Renal pelvis (tissue), 12 donors: ENCODE data around the gene UGDH. TPM values are rescaled to one million over a fixed set of nuclear protein-coding genes. Genes with fewer than 3 reads are reported as not detected.
"Not testable (repeated sequence)": the region's sequence is repeated elsewhere in the genome, so short reads cannot be mapped to it uniquely, and the experiment has no call there.

Experiments used
- DNase-seq: peaks from one replicate; pipeline ENCODE4 v3.0.0-alpha.2; 2013
- long read RNA-seq, 16 experiments: transcript quantifications; one replicate each; lab custom pipeline, GENCODE V29; 2026
- polyA plus RNA-seq, 3 donors: library from polyadenylated mRNA; unstranded; fragments of 120-200 nt; gene quantifications; one replicate each; pipeline ENCODE4 v1.2.1, GENCODE V29; 2013; ENCODE audit not compliant: insufficient read length in 3 of 3

The UGDH gene
- 100 to 1,000 TPM in 2 of 3 donors, 10 to 100 TPM in 1; 92.9 to 117 (median 109) TPM for polyA plus RNA-seq
- long read RNA-seq, donor 1, transcript UGDH-201 (12 exons, 3,216 nt), result major isoform, 11 of 11 reads
- long read RNA-seq, donor 1, partial matches to known transcripts, result 0 of 11 reads
- long read RNA-seq, donor 1, other reads (novel, unspliced or antisense), result 0 of 11 reads
- long read RNA-seq, donor 2, transcript UGDH-201 (12 exons, 3,216 nt), result major isoform, 19 of 19 reads
- long read RNA-seq, donor 2, partial matches to known transcripts, result 0 of 19 reads
- long read RNA-seq, donor 2, other reads (novel, unspliced or antisense), result 0 of 19 reads
- long read RNA-seq, donor 3, transcript UGDH-201 (12 exons, 3,216 nt), result major isoform, 12 of 12 reads
- long read RNA-seq, donor 3, partial matches to known transcripts, result 0 of 12 reads
- long read RNA-seq, donor 3, other reads (novel, unspliced or antisense), result 0 of 12 reads
- long read RNA-seq, donor 4, partial matches to known transcripts, result 0 of 4 reads
- long read RNA-seq, donor 4, other reads (novel, unspliced or antisense), result 0 of 4 reads
- long read RNA-seq, donor 5, transcript UGDH-201 (12 exons, 3,216 nt), result major isoform, 7 of 15 reads
- long read RNA-seq, donor 5, partial matches to known transcripts, result 8 of 15 reads
- long read RNA-seq, donor 5, other reads (novel, unspliced or antisense), result 0 of 15 reads
- long read RNA-seq, donor 6, transcript UGDH-201 (12 exons, 3,216 nt), result major isoform, 24 of 104 reads
- long read RNA-seq, donor 6, partial matches to known transcripts, result 80 of 104 reads
- long read RNA-seq, donor 6, other reads (novel, unspliced or antisense), result 0 of 104 reads
- long read RNA-seq, donor 7, transcript UGDH-201 (12 exons, 3,216 nt), result major isoform, 19 of 26 reads
- long read RNA-seq, donor 7, partial matches to known transcripts, result 7 of 26 reads
- long read RNA-seq, donor 7, other reads (novel, unspliced or antisense), result 0 of 26 reads
- long read RNA-seq, donor 8, transcript UGDH-201 (12 exons, 3,216 nt), result major isoform, 6 of 35 reads
- long read RNA-seq, donor 8, partial matches to known transcripts, result 29 of 35 reads
- long read RNA-seq, donor 8, other reads (novel, unspliced or antisense), result 0 of 35 reads
- long read RNA-seq, donor 9, transcript UGDH-201 (12 exons, 3,216 nt), result major isoform, 17 of 36 reads
- long read RNA-seq, donor 9, partial matches to known transcripts, result 5 of 36 reads
- long read RNA-seq, donor 9, other reads (novel, unspliced or antisense), result 14 of 36 reads
- long read RNA-seq, donor 10, transcript UGDH-201 (12 exons, 3,216 nt), result major isoform, 5 of 11 reads
- long read RNA-seq, donor 10, partial matches to known transcripts, result 6 of 11 reads
- long read RNA-seq, donor 10, other reads (novel, unspliced or antisense), result 0 of 11 reads
- long read RNA-seq, donor 11, transcript UGDH-201 (12 exons, 3,216 nt), result major isoform, 10 of 11 reads
- long read RNA-seq, donor 11, partial matches to known transcripts, result 0 of 11 reads
- long read RNA-seq, donor 11, other reads (novel, unspliced or antisense), result 0 of 11 reads
- long read RNA-seq, donor 12, transcript UGDH-201 (12 exons, 3,216 nt), result major isoform, 13 of 87 reads
- long read RNA-seq, donor 12, partial matches to known transcripts, result 71 of 87 reads
- long read RNA-seq, donor 12, other reads (novel, unspliced or antisense), result 0 of 87 reads
- long read RNA-seq, donor 13, partial matches to known transcripts, result 6 of 9 reads
- long read RNA-seq, donor 13, other reads (novel, unspliced or antisense), result 0 of 9 reads
- long read RNA-seq, donor 14, transcript UGDH-201 (12 exons, 3,216 nt), result major isoform, 13 of 61 reads
- long read RNA-seq, donor 14, partial matches to known transcripts, result 47 of 61 reads
- long read RNA-seq, donor 14, other reads (novel, unspliced or antisense), result 0 of 61 reads
- long read RNA-seq, donor 15, transcript UGDH-201 (12 exons, 3,216 nt), result major isoform, 32 of 65 reads
- long read RNA-seq, donor 15, partial matches to known transcripts, result 33 of 65 reads
- long read RNA-seq, donor 15, other reads (novel, unspliced or antisense), result 0 of 65 reads
- long read RNA-seq, donor 16, transcript UGDH-201 (12 exons, 3,216 nt), result major isoform, 12 of 47 reads
- long read RNA-seq, donor 16, partial matches to known transcripts, result 34 of 47 reads
- long read RNA-seq, donor 16, other reads (novel, unspliced or antisense), result 0 of 47 reads

- DNase-seq, result peak; percentile 99
Observed at GRCh38 chr4:39527296-39528060, at the start of gene UGDH. TSS of gene UGDH (minus strand) at chr4:39527439. CDS start at chr4:39521512, 5,927 bp downstream.

- DNase-seq, result no peak
Observed at GRCh38 chr4:39574946-39575345, 47.7 kb upstream of the UGDH start.

- no peak for DNase-seq
Observed at GRCh38 chr4:39571504-39571903, 44.3 kb upstream of the UGDH start.

GRCh38 chr4:39571054-39571453, 43.8 kb upstream of the UGDH start:
- DNase-seq, result no peak

- DNase-seq, result no peak
Observed at GRCh38 chr4:39569209-39569608, 42.0 kb upstream of the UGDH start.

GRCh38 chr4:39568805-39569204, 41.6 kb upstream of the UGDH start:
- DNase-seq, result no peak

GRCh38 chr4:39565878-39566600, 38.8 kb upstream of the UGDH start:
- no peak for DNase-seq

- DNase-seq, result no peak
Observed at GRCh38 chr4:39563346-39563847, 36.2 kb upstream of the UGDH start.

GRCh38 chr4:39562792-39563191, 35.6 kb upstream of the UGDH start:
- DNase-seq, result no peak

- no peak for DNase-seq
Observed at GRCh38 chr4:39559626-39560025, 32.4 kb upstream of the UGDH start.

GRCh38 chr4:39555472-39555871, 28.2 kb upstream of the UGDH start:
- DNase-seq, result no peak

- no peak for DNase-seq
Observed at GRCh38 chr4:39548425-39549067, 21.3 kb upstream of the UGDH start.

GRCh38 chr4:39544580-39545315, 17.5 kb upstream of the UGDH start:
- DNase-seq, result no peak

- not testable (repeated sequence) for DNase-seq
Observed at GRCh38 chr4:39544080-39544479, 16.8 kb upstream of the UGDH start.

GRCh38 chr4:39543034-39543433, 15.8 kb upstream of the UGDH start:
- DNase-seq, result no peak

GRCh38 chr4:39542611-39543012, 15.4 kb upstream of the UGDH start:
- no peak for DNase-seq
